GM19463 (cell line): ENCODE results near the gene DROSHA.
"Not testable (repeated sequence)": the region's sequence is repeated elsewhere in the genome, so short reads cannot be mapped to it uniquely, and the experiment has no call there.

ENCODE experiments used
- ATAC-seq: cut with Tn5 transposase; IDR thresholded peaks from one replicate; pipeline ENCODE4 v1.9.1; 2021; ENCODE audit warnings: mild to moderate bottlenecking, moderate library complexity; ENCODE audit not compliant: unreplicated experiment

Gene DROSHA, protein sequence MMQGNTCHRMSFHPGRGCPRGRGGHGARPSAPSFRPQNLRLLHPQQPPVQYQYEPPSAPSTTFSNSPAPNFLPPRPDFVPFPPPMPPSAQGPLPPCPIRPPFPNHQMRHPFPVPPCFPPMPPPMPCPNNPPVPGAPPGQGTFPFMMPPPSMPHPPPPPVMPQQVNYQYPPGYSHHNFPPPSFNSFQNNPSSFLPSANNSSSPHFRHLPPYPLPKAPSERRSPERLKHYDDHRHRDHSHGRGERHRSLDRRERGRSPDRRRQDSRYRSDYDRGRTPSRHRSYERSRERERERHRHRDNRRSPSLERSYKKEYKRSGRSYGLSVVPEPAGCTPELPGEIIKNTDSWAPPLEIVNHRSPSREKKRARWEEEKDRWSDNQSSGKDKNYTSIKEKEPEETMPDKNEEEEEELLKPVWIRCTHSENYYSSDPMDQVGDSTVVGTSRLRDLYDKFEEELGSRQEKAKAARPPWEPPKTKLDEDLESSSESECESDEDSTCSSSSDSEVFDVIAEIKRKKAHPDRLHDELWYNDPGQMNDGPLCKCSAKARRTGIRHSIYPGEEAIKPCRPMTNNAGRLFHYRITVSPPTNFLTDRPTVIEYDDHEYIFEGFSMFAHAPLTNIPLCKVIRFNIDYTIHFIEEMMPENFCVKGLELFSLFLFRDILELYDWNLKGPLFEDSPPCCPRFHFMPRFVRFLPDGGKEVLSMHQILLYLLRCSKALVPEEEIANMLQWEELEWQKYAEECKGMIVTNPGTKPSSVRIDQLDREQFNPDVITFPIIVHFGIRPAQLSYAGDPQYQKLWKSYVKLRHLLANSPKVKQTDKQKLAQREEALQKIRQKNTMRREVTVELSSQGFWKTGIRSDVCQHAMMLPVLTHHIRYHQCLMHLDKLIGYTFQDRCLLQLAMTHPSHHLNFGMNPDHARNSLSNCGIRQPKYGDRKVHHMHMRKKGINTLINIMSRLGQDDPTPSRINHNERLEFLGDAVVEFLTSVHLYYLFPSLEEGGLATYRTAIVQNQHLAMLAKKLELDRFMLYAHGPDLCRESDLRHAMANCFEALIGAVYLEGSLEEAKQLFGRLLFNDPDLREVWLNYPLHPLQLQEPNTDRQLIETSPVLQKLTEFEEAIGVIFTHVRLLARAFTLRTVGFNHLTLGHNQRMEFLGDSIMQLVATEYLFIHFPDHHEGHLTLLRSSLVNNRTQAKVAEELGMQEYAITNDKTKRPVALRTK (N-terminal part only)

GRCh38 chr5:31531888-31532547 is at the start of gene DROSHA, which contains the start of gene C5orf22:
DROSHA (minus strand) TSS chr5:31532093; CDS start chr5:31529059, 3,034 bp downstream.
C5orf22 (plus strand) TSS chr5:31532301; CDS start chr5:31532393, 92 bp downstream.
- peak; percentile 93 for ATAC-seq

DNA sequence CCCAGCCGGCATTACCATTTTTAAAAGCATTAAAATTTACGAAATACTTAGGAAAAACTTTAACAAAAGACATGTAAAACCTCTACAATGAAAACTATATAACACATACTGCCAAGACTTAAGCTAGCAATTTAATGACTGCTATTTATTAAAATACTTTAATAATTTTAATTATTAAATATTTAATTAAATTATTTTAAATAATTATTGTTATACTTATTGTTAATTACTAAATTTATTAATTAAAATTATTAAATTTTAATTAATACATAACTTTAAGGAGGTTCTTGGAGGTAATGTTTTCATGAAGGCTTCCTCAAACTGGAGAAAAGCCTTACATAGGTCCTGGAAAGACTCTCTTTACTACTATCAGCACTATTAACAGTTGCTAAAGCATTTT is 47.7 kb upstream of the DROSHA start:
- no peak for ATAC-seq

GRCh38 chr5:31577438-31577837 is 45.5 kb upstream of the DROSHA start:
- ATAC-seq: no peak

DNA sequence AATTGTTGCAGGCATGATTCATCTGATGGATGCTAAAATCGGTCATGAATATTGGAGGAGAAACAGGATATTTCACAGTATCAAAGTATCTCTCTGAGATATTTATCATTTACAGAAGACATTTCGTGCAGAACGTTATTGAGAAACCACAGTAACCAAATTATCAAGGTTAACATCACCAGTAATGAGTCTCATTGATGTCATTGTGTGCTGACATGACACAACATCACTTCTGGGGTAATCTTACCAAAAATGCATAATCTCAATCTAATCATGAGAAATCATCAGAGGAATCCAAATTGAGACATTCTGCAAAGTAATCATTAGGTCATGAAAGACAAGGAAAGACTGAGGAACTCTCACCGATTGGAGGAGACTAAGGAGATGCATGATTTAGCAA is 42.9 kb upstream of the DROSHA start:
- ATAC-seq: no peak

- ATAC-seq: peak; percentile 94
Observed at GRCh38 chr5:31573494-31574142, 41.7 kb upstream of the DROSHA start.

GRCh38 chr5:31569068-31569467 is 37.2 kb upstream of the DROSHA start:
- ATAC-seq: no peak

- ATAC-seq: no peak
Observed at GRCh38 chr5:31568302-31568835, 36.5 kb upstream of the DROSHA start.

GRCh38 chr5:31566362-31566761 is 34.5 kb upstream of the DROSHA start:
- not testable (repeated sequence) for ATAC-seq

- no peak for ATAC-seq
Observed at GRCh38 chr5:31563216-31563615, 31.3 kb upstream of the DROSHA start.

DNA sequence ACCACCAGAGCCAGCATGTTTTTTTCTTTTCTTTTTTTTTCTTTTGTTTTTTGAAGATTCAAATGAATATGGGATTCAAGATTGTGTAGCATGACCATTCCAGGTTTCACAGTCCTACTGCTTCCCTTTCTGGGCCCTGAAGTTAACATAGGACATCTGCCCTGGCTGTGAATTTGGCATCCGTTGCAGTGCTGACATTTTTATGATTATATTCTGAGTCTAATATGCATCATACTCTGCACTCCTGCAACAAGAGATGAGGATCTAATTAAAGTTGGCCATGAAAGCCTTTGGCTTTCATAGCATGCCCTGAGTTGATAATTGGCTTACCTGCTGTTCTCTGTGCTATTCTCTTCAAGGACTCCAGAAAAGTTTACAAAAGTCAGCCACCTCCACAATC is 30.1 kb upstream of the DROSHA start:
- ATAC-seq: no peak

- no peak for ATAC-seq
Observed at GRCh38 chr5:31559942-31560341, 28.0 kb upstream of the DROSHA start.

GRCh38 chr5:31556461-31556860 is 24.6 kb upstream of the DROSHA start:
- ATAC-seq: no peak

DNA sequence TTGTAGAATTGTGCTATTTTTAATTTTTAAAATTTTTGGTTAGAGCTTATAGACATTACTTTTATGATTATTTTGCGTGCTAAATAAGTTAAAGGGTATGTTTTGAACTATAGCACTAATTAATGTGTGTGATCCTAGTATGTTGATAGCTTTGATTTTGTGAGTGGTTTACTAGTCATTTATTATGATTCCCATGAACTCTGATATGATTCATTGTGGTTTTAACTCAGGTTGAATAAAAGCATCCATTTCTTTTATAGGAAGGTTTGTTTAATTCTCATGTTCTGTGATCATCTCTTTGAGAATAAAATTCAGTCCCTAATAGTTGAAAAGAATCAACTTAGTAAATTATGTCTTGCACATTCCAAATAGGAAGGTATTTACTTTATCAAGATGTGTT is 22.7 kb upstream of the DROSHA start:
- ATAC-seq: no peak

DNA sequence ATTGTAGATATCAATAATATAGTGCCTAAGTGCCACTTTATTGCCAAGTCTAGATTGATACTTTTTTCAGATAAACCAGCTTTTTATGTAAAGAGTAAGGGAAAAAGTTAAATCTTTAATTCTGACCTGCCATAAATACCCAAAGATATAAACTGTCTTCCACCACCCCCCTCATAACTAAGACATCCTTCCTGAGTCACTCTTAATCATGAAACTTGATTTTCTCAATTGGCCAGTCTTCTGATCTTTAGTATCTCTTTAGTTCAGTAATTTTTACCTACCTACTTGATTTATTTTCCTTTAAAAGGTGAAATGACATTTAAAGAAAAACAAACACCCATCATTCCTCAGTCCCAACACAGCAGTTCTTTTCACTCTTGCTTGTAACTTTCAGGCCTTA is 22.0 kb upstream of the DROSHA start:
- no peak for ATAC-seq

- no peak for ATAC-seq
Observed at GRCh38 chr5:31551878-31552277, 20.0 kb upstream of the DROSHA start.

- not testable (repeated sequence) for ATAC-seq
Observed at GRCh38 chr5:31549114-31549513, 17.2 kb upstream of the DROSHA start.

DNA sequence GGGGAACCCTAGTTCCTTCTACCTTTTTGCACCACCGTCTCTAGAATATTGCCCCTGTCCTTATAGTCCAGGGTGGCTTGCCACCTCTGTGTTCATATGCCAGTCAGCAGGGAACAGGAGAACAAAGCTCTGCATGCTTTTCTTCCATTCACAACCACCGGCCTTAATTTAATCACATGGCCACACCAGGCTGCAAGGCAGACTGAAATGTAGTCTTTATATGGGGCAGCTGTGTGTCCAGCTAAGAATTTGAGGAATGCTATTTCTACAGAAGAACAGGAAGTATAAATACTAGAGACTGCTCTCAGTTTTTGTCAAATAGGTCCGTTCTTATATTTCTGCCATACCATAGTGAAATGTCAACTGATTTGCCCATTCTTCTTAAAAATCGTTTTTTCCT is 6.0 kb upstream of the DROSHA start:
- no peak for ATAC-seq

DNA sequence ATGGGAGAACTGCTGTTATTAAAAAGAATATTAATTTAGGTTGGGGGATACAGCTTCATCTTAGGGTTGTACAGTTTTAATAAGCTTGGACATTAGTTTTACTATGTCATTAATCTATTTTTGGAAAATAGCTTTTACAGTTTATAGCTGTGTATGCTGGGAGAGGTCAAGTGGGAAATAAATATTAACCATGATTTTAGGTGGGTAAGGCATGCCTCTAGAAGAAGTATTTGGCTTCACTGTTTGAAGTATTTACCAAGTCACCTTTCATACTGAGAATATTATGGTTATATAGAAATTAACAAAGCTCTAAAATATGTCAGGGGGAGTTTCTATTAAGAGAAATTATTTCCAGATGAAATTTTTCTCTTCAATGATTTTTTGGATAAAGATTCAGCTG is 5.5 kb upstream of the DROSHA start:
- no peak for ATAC-seq

GRCh38 chr5:31536873-31537272 is 5.0 kb upstream of the DROSHA start:
- no peak for ATAC-seq

DNA sequence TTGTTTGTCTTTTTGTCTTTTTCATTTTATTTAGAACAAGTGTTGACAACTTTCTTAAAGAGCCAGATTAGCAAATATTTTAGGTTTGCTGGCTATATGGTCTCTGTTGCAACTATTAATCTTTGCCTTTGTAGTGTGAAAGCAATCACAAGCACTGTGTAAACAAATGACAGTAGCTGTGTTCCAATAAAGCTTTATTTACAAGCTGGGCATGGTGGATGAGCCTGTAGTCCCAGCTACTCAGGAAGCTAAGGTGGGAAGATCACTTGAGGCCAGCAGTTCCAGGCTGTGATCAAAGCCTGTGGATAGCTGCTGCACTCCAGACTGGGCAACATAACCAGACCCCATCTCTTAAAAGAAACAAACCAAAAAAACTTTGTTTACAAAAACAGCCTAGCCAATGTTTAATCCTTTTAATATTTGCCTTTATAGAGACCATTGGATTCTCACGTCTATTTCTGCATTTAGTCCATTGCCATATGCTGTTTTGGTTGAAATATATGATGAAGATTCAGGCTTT is 2.7 kb upstream of the DROSHA start:
- ATAC-seq: no peak
